ENCODE measurements around the gene LSS. TPM values are rescaled to one million over a fixed set of nuclear protein-coding genes. Genes with fewer than 3 reads are reported as not detected.

LSS gene
- total and polyA plus RNA-seq, 4 donors = 27.6 to 194 (median 89.3) TPM

DNA sequence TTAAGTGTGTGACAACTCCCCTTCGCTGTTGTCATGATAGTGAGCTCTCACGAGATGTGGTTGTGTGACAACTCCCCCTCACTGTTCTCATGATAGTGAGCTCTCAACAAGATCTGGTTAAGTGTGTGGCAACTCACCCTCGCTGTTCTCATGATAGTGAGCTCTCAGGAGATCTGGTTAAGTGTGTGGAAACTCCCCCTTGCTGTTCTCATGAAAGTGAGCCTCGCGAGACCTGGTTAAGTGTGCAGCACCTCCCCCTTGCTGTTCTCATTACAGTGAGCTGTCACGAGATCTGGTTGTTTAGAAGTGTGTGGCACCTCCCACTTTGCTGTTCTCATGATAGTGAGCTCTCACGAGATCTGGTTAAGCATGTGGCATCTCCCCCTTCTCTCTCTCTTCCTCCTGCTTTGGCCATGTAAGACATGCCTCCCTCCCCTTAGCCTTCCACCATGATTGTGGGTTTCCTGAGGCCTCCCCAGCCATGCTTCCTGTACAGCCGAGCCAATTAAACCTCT lies 25.1 kb upstream of the LSS start:
- Histone ChIP-seq H3K27ac (ENCODE audit: low read depth in 1 of 2, low read length in 2 of 2) (no peak overlapping the region), H3K4me1 (ENCODE audit: control insufficient read depth in 4 of 4, insufficient read depth in 4 of 4, low read length in 3 of 4) (no peaks in the 10 kb centered on the region), H3K9me3 (ENCODE audit: control insufficient read depth in 4 of 4, low read length in 3 of 4) (no peaks in the 10 kb centered on the region), H3K4me3 (ENCODE audit: low read depth in 1 of 3, low read length in 3 of 3) (no peak overlapping the region), H3K9ac (ENCODE audit: low read depth in 1 of 2, low read length in 2 of 2) (no peak overlapping the region), H3K36me3 (ENCODE audit: control insufficient read depth in 4 of 4, insufficient read depth in 3 of 4, low read depth in 1 of 4, low read length in 3 of 4) (peaks cover 13 to 89% (median 64%) of the 10 kb centered on the region in 4 donors), H3K27me3 (ENCODE audit: control insufficient read depth in 4 of 4, insufficient read depth in 4 of 4, low read length in 3 of 4) (no peaks in the 10 kb centered on the region)
- no peak for TF ChIP-seq SP1 (IDR thresholded peaks at IDR 0.05)
- TF ChIP-seq, protein P1, sequence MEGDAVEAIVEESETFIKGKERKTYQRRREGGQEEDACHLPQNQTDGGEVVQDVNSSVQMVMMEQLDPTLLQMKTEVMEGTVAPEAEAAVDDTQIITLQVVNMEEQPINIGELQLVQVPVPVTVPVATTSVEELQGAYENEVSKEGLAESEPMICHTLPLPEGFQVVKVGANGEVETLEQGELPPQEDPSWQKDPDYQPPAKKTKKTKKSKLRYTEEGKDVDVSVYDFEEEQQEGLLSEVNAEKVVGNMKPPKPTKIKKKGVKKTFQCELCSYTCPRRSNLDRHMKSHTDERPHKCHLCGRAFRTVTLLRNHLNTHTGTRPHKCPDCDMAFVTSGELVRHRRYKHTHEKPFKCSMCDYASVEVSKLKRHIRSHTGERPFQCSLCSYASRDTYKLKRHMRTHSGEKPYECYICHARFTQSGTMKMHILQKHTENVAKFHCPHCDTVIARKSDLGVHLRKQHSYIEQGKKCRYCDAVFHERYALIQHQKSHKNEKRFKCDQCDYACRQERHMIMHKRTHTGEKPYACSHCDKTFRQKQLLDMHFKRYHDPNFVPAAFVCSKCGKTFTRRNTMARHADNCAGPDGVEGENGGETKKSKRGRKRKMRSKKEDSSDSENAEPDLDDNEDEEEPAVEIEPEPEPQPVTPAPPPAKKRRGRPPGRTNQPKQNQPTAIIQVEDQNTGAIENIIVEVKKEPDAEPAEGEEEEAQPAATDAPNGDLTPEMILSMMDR (IDR thresholded peaks at IDR 0.05; ENCODE audit: low read depth, low read length, missing input control) = no peak
- no peak for TF ChIP-seq HNF4A (conservative IDR thresholded peaks at IDR 0.05)
- no peak for TF ChIP-seq YY1 (IDR thresholded peaks at IDR 0.05)
- TF ChIP-seq, protein P2, sequence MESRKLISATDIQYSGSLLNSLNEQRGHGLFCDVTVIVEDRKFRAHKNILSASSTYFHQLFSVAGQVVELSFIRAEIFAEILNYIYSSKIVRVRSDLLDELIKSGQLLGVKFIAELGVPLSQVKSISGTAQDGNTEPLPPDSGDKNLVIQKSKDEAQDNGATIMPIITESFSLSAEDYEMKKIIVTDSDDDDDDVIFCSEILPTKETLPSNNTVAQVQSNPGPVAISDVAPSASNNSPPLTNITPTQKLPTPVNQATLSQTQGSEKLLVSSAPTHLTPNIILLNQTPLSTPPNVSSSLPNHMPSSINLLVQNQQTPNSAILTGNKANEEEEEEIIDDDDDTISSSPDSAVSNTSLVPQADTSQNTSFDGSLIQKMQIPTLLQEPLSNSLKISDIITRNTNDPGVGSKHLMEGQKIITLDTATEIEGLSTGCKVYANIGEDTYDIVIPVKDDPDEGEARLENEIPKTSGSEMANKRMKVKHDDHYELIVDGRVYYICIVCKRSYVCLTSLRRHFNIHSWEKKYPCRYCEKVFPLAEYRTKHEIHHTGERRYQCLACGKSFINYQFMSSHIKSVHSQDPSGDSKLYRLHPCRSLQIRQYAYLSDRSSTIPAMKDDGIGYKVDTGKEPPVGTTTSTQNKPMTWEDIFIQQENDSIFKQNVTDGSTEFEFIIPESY (IDR thresholded peaks at IDR 0.05) = no peak
- TF ChIP-seq JUND (IDR thresholded peaks at IDR 0.05) = no peak
- TF ChIP-seq, protein P3, sequence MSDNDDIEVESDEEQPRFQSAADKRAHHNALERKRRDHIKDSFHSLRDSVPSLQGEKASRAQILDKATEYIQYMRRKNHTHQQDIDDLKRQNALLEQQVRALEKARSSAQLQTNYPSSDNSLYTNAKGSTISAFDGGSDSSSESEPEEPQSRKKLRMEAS (IDR thresholded peaks at IDR 0.05) = no peak
- TF ChIP-seq FOXA1 (IDR thresholded peaks at IDR 0.05) = no peak
- TF ChIP-seq TAF1 (conservative IDR thresholded peaks at IDR 0.05) = no peak
- no peak for TF ChIP-seq HNF4G (IDR thresholded peaks at IDR 0.05)
- TF ChIP-seq FOXA2 (IDR thresholded peaks at IDR 0.05) = no peak
- TF ChIP-seq, protein P4, sequence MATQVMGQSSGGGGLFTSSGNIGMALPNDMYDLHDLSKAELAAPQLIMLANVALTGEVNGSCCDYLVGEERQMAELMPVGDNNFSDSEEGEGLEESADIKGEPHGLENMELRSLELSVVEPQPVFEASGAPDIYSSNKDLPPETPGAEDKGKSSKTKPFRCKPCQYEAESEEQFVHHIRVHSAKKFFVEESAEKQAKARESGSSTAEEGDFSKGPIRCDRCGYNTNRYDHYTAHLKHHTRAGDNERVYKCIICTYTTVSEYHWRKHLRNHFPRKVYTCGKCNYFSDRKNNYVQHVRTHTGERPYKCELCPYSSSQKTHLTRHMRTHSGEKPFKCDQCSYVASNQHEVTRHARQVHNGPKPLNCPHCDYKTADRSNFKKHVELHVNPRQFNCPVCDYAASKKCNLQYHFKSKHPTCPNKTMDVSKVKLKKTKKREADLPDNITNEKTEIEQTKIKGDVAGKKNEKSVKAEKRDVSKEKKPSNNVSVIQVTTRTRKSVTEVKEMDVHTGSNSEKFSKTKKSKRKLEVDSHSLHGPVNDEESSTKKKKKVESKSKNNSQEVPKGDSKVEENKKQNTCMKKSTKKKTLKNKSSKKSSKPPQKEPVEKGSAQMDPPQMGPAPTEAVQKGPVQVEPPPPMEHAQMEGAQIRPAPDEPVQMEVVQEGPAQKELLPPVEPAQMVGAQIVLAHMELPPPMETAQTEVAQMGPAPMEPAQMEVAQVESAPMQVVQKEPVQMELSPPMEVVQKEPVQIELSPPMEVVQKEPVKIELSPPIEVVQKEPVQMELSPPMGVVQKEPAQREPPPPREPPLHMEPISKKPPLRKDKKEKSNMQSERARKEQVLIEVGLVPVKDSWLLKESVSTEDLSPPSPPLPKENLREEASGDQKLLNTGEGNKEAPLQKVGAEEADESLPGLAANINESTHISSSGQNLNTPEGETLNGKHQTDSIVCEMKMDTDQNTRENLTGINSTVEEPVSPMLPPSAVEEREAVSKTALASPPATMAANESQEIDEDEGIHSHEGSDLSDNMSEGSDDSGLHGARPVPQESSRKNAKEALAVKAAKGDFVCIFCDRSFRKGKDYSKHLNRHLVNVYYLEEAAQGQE (IDR thresholded peaks at IDR 0.05) = no peak
- TF ChIP-seq EGR1 (IDR thresholded peaks at IDR 0.05; ENCODE audit: low read depth in 2 of 2) = no peak
- no peak for TF ChIP-seq RXRA (IDR thresholded peaks at IDR 0.05)
- TF ChIP-seq NR2F2 (IDR thresholded peaks at IDR 0.05) = no peak
- no peak for TF ChIP-seq RAD21 (IDR thresholded peaks at IDR 0.05)
- TF ChIP-seq, protein P5, sequence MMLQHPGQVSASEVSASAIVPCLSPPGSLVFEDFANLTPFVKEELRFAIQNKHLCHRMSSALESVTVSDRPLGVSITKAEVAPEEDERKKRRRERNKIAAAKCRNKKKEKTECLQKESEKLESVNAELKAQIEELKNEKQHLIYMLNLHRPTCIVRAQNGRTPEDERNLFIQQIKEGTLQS (IDR thresholded peaks at IDR 0.05) = no peak
- TF ChIP-seq GABPA (IDR thresholded peaks at IDR 0.05 in 1 of 2, conservative IDR thresholded peaks at IDR 0.05 in 1 of 2) = no peak
- DNase-seq (ENCODE audit: low spot score) = no peak
- 77% methylated on average over 8 of the region's 8 CpGs for WGBS
